HG02870 (cell line): ENCODE results near the gene C15orf62.

Experiments used
- ATAC-seq: cut with Tn5 transposase; IDR thresholded peaks from one replicate; pipeline ENCODE4 v1.9.1; 2021; ENCODE audit warnings: mild to moderate bottlenecking, moderate library complexity; ENCODE audit not compliant: unreplicated experiment

Gene C15orf62

DNA sequence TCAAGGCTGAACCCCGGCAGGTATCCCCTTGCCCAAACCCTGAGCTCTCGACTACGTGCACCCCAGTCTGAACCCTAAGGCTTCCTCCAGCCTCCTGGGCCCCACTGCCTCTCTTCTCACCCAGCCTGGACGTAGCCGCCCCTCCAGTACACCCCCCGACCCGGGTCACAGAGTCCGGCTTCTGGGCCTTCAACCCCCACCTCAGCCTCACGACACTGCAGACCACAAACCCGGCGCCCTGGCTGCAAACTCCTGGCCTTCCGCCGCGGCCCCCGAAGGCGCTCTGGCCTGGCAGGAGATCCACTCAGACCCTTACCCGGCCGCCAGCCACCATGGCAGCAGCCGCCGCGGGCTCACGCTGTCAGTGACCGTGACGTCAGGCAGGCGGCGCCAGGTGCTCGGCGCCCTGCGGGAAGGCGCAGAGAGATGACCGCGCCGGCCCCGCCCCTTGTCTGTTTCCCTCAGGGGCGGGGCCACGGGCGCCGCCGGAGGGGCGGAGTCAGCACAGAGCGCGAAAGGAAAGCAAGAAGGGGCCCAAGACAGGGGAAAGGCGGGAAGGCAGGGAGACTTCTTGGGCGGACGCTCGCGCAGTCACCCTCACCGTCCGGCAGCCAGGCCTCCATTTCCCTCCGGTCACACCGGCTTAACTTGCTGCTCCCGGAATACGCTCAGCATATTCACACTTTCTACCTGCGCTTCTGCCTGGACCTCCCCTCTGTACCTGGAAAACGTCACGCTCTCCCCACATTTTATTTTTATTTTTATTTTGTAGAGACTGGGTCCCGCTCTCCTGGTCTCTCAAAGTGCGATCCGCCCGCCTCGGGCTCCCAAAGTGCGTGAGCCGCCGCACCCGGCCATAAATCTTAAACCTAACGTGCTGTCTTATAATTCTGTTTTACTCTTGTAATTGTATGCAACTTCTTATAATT, 14.6 kb upstream of the C15orf62 start, which contains the start of gene RMDN3:
RMDN3 (minus strand) TSS at position 372 of the 929 bp plus-strand sequence. CDS start 471 bp downstream, outside the sequence.
- peak; percentile 73 for ATAC-seq

DNA sequence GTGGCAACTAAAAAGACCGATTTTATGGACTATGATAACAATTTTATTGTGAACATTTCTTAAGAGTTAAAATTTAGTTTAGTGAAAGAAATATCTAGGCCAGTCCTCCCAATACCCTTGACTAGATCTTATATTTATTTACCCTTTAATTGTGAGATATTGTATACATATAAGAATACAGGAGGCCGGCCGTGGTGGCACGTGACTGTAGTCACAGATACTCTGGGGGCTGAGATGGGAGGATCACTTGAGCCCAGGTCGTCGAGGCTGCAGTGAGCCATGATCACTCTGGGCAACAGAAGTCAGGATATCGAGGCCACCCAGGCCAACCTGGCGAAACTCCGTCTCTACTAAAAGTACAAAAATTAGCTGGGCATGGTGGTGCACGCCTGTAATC, 14.0 kb upstream of the C15orf62 start:
- no peak for ATAC-seq

DNA sequence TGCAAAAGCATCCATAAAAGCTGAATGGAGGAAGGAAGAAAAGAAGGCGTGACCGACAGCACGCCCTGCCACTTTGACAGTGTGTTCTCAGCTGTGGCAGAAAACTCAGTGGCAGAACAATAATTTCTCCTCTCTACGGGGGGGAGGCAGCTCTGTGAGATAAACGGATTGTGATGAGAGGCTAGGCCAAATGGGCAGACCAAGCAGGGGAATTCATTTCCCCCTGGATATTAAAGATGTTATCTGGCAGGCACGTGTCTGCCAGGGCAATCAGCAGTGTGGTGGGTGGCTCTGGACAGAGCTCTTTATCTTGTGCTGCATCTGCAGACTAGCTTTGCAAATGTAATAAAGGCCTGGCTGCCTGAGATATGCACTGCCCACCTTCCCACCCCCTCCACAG, 12.8 kb upstream of the C15orf62 start:
- no peak for ATAC-seq

DNA sequence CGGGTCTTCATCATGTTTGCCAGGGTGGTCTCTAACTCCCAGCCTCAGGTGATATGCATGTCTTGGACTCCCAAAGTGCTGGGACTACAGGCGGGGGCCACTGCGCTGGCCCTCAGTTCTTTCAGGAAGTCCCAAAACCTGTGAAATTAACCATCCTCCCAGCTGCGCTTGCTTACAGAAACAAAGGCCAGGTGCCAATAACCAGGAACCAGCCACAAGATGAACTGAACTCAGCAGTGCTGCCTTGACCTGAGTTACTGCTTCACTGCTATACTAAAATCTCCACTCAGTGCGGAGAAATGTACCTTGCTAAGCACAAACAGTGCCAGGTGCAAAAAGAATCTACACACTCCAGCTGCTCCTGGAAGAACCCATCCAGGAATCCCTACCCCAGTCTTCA, 9.8 kb upstream of the C15orf62 start:
- no peak for ATAC-seq

DNA sequence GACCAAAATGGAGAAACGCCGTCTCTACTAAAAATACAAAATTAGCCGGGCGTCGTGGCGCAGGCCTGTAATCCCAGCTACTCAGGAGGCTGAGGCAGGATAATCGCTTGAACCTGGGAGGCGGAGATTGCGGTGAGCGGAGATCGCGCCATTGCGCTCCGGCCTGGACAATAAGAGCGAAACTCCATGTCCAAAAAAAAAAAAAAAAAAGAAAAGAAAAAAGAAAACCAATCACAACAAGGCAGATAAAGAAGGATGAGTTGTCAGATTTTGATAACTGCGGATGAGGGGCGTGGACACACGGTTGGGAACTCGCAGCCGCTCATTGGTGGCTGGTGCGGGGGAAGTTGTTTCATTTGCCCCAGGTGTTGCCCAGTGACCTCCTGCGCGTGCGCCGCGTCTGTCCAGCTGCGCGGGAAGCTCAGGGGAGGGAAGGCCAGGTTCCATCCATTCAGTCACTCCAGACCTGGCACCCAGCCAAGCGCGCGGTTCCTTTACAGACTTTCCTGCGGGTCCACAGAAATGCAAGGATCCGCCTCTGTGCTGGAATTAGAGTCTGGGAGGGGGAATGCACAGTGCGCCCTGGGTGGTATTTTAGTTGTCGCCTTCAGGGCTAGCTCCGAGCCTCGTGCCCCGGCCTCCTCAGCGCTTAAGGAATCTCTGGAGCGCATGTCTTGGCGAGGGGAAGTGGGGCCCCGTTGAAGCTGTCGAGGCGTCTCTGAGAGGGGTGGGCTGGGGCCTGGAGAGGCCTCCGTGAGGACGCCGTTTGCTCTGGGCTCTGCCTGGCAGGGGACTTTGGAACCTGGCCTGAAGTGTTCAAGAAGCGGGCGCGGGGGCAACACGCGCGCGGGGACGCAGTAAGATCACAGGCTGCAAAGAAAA, 6.6 kb upstream of the C15orf62 start:
- no peak for ATAC-seq

DNA sequence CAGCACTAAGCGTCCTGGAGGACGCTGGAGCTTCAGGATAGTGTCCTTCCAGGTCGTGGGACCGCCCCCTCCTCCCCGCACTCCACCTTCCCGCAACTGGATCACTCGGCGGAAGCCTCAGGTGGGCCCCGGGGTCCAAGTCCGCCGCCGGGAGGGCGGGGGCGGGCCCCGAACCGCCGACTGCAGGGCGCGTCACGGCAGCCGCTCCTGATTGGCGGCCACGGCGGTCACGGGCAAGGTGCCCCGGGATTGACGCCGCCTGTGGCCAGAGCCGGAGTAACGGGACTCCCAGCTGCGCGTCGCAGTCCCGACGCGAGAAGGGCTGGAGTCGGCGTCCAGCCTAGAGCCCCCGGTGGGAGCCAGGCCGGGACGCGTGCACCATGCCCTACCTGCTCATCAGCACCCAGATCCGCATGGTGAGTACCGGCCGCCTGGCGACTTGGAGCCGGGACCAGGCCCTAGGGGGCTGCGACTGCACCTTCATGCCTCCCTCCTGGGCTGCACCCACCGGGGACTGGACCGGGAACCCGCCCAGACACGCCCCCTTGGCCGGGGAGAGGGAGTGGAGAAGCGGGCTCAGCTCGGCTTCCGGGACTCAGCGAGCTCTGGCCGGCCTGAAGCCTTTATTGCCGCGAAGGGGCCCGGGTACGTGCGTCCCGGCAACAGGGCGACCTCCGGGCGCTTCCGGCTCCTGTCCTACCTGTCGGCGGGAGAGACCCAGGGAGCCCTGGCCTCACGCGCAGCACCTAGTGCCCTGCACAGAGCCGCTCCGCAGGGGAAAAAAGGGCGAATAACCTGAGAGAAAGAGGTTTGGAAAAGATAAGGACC, 5.8 kb upstream of the C15orf62 start, which contains the start of gene GCHFR:
GCHFR (plus strand) TSS at position 268 of the 828 bp plus-strand sequence; CDS start at position 381, 113 bp downstream.
- no peak for ATAC-seq

DNA sequence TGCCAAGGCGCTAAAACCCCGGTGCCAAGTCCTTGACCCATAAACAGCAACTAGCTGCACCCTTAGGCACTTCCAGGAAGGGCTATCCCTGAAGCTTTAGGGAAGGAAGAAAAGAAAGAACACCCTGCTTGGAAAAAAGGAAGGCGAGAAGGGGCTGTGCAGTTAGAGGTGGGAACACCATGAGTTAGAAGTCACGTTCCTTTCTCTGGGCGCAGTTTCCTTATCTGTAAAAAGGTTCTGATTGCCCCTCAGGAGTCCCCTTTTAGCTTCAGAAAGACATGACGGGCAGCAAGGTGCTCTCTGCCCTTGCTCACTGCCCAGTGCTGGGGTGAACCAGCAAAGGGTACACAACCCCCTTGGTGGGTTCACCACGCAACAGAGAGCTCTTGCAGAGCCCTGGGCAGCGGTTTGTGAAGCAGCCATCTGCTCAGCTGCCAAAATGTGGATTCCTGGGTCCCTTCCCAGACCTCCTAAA, 5.1 kb upstream of the C15orf62 start:
- no peak for ATAC-seq

DNA sequence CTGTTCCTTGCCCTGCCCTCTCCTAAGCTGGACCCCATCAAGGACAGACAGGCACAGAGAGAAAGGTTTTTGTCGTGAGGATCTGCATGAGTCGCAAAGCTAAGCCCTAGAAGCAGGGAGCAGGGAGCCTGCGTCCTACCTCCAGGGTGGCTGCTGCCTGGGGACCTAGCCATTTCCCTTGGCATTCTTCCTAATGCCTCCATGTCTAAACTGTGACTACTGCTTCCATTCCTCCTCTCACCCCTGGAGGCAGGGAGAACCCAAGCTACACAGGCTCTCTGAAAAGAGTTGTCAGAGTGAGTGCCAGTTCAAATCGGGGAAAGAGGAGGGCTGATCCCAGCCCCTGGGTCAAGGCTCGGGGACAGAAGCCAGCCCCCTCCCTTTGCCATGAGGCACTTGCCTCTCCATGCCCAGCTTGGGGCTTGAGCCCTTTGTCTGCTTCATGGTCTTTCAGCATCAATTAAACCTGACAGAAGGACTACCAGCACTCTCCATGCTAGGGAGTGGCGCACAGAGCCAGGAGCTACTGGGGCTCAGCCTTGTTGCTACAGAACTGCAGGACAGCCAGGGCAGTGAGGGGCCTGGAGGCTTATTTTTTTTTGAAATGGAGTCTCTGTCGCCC, 3.5 kb upstream of the C15orf62 start:
- ATAC-seq = no peak

DNA sequence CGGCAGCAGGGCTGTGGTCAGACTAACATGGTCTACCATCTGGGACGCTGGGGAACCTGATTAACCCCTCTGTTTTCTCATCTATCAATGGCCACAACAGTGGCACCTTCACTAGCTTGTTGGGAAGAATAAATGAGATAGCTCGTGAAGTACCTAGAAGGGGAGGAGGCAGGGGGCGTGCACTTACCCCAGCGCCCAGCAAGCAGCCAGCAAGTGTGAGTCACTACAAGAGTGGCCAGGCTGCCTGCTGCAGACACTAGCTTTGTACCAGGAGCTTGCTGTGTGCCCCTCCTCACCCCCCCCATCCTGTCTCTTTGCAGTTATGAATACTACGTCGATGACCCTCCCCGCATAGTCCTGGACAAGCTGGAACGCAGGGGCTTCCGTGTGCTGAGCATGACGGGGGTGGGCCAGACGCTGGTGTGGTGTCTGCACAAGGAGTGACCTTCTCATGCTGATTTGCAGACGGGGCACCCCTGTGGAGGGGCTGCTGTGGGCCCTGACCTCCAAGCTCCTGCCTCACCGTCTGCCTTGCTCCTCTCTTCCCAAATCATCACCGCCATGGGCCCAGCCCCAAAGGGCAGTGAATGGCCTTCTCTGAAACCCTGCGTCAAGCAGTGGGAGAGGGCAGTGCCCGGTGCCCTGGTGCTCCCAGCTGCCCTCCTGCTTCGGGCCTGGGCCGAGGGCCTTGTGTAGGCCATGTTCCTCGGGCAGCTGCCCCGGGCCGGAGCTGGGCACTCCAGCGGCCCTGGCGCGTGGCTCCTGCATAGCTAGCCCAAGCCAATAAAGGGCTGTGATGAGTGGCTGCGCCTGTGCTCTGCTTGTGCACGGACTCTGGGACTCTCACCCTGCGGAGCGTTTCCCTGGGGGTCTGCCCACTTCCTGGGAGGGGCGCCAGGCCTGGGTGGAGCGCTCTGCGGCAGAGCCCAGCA, 2.6 kb upstream of the C15orf62 start:
- no peak for ATAC-seq

DNA sequence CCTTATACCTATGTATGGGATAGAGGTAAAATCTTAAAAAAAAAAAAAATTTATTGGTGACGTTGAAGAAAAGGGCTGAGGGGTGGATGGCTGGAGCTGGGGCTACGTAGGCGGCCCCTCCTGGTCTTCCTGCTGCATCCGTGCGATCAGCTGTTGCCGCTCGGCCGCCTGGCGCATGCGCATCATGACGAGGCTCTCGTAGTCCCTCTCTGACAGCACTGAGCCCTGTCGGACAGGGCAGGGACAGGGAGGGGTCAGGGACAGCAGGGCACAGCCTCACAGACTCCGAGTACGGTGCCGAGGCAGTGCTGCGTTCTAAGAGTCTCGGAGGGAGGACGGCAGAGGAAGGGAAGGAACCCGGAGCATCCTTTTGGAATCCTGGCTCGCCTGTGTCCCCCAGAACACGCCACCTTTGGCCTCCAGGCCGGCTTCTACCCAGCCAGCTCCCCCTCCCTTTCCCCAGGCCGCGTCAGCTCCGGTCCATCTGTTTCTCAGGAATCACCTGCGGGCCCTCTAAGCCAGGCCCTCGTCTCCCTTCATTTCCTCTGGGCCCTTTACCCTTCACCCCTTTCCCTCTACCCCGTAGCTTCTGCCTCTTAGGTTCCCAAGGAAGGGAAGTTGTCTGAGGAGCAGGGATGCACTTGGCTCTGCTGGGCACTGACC, 1.8 kb upstream of the C15orf62 start:
- no peak for ATAC-seq

DNA sequence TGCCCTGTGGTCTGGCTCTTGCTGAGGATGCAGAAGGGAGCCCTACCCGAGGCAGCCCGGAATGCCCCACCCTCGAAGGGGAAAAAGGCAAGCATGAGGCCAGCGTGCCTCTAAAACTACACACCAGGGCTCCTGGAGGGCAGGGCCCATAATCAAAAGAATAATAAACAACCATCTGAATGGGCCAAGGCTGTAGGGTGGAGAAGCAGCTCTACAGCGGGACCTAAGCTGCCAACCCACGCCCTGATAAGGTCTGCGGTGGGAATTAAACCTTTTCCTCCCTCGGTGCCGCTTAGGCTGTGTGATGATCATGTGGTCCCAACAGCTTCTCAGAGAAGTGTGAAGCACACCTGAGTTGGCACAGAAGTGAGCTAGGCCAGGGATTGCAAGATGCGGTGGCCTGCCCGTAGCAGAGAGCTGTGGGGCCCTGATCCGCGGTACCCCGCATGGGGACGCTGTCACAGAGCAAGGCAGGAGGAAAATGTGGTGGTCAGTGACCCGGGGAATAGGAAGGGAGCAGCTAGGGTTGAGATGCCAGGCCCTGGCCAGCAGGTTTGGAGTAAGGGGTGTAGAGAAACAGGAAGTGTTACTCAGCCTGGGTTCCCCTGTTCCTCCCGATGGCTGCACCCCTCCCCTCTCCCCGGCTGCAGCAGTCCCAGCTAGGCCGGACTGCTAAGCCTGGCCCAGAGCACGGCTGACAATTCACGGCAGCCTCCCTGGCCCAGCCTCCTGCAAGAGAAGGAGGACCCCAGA, 1.1 kb upstream of the C15orf62 start:
- no peak for ATAC-seq

DNA sequence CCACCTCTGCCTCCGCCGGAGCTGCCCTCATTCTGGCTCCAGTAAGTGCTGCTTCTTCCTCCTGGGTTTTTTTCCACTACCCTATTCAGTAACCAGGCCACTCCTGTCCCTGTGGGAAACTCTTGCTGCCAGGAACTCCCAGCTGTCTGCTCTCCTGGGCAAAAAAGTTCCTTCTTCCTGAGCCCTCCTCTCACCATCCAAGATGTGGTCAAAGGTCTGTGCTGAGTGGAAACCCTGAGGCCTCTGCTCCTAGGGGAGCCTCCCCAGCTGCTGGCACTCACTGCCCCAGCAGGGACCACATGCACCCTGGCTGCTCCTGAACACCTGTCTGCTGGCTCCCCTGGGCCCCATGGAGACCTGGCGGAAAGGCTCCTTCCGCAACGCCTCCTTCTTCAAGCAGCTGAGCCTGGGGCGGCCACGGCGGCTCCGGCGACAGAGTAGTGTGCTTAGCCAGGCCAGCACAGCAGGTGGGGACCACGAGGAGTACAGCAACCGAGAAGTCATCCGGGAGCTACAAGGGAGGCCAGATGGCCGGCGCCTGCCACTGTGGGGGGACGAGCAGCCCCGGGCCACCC, 454 bp downstream of the C15orf62 start:
- ATAC-seq = no peak

DNA sequence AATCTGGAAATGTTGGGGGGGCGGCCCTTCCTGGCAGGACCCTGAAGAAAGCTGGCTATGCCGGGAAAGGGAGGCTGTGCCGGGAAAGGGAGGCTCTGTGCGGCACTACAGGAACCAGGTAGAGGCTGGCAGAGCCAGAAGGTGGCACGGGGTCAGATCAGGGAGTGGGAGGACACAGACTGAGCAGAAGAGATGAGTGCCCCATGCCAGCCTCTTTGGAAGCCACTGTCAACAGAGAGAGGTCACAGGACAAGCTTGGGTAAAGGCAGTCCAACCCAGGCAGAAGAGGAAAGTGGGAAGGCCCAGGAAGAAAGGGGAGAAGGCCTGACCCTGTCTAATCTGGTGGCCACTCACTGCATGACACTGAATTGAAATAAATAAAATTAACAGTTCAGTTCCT, 1.5 kb downstream of the C15orf62 start:
- no peak for ATAC-seq

DNA sequence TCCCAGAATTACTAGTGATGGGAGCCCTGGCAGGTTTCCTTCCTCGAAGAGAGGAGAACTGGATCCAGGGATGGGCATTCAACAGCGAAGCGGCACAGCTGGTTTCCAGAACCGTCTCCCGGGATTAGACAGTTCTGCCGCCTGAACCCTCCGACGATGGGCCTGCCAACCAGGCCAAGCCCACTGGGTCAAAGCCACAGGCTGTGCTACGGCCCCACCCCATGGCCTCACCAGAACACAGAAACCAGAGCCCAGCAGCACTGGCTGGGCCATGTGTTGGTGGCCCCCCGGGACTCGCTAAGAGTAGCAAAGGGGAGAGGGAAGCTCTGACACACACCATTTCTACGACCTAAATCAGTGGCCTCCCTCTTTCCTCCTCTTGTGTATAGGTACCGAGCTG, 2.2 kb downstream of the C15orf62 start:
- no peak for ATAC-seq

DNA sequence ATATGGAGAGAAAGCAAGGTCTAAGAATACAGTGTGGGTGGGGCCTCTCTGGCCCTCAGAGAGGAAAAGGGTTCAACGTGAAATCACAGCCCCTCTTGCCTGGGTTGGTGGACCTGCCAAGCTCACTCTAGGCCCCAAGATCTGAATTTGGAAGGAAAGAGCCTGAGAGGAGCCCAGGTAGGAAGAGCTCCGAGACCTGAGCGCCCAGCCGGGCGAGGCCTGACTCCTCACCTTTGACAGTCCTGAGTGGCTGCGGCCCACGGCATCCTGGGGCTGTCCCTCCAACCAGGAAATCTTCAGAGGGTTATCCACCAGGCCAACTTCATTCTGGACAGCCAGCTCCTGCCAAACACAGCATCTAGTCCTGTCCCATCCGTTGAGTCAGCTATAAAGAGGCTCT, 3.7 kb downstream of the C15orf62 start:
- no peak for ATAC-seq

DNA sequence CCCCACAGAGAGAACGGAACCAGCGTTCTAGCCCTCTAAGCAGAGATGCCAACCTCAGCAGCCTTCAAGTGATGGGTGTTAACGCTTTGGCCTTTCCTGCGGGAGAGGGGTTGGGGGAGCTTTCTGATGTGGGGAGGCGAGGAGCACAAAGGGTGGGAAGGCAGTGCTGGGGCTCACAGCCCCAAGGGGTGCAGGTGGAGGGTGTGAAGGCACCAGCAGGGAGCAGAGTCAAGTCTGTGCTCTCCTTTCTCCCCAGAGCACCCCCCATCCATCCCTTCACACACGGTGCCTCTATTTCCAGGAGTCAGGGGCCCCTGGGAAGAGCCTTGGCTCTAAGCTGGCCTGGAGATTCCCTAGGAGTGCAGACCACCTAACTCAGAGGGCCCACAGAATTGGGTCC, 4.1 kb downstream of the C15orf62 start:
- ATAC-seq = no peak

DNA sequence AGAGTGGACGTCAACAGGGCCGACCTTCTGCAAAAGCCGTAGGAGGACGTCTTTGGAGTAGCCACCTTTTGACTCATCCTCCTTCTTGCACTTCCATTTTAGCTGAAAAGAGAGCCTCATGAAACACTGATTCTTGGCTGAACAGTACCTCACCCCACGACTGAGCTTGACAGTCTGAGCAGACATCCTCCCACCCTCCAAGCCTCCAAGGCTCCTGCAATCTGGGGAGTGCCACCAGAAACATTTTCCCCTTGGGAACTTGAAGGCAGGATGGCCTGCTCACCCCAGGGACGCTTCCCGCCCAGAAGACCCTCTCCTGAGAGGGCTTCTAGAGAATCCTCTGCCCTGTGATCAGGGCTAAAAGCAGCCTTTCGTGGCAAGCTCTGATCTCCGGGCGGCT, 5.2 kb downstream of the C15orf62 start:
- ATAC-seq = no peak
